Activated naive CD4-positive, alpha-beta T cell treated with anti-CD3 and anti-CD28 coated beads for 36 hours (primary cell): ENCODE data around the gene DAZAP1. TPM values are rescaled to one million over a fixed set of nuclear protein-coding genes. Genes with fewer than 3 reads are reported as not detected.
"Not testable (repeated sequence)": the region's sequence is repeated elsewhere in the genome, so short reads cannot be mapped to it uniquely, and the experiment has no call there.

ENCODE experiments used
- CTCF ChIA-PET: fragments of 350-600 bp; sonication (Branson Sonifier 250); formaldehyde crosslinking; loops from one replicate; lab custom pipeline; 2021; ENCODE audit warnings: antibody characterized with exemption; lab: Charles Lee
- DNase-seq: peaks from one replicate; pipeline ENCODE4 v3.0.0-alpha.2; 2020
- H3K27ac Mint-ChIP-seq: one replicate; pipeline ENCODE4 v1.8.0; 2021; ENCODE audit warnings: mild to moderate bottlenecking, mixed read lengths
- H3K27me3 Mint-ChIP-seq: one replicate; pipeline ENCODE4 v1.8.0; 2021; ENCODE audit warnings: low read depth, mixed read lengths
- H3K36me3 Mint-ChIP-seq: one replicate; pipeline ENCODE4 v1.8.0; 2021; ENCODE audit warnings: low read depth, mixed read lengths
- H3K4me1 Mint-ChIP-seq: one replicate; pipeline ENCODE4 v1.8.0; 2021; ENCODE audit warnings: low read depth, mixed read lengths
- H3K4me3 Mint-ChIP-seq: one replicate; pipeline ENCODE4 v1.8.0; 2021; ENCODE audit warnings: mild to moderate bottlenecking, moderate library complexity, mixed read lengths
- H3K9me3 Mint-ChIP-seq: one replicate; pipeline ENCODE4 v1.8.0; 2021; ENCODE audit warnings: mixed read lengths
- intact Hi-C: fragments of 100-400 bp; cut with micrococcal nuclease; formaldehyde crosslinking; loops from one replicate; pipeline ENCODE4 v1.15.1; 2023
- total RNA-seq, 2 experiments: library from RNA; stranded (reverse); gene quantifications; one replicate each; pipeline ENCODE4 v1.2.3, GENCODE V29; 2021

The DAZAP1 gene
- total RNA-seq, 2 experiments from 2014 or later: 253 to 265 TPM

DNA sequence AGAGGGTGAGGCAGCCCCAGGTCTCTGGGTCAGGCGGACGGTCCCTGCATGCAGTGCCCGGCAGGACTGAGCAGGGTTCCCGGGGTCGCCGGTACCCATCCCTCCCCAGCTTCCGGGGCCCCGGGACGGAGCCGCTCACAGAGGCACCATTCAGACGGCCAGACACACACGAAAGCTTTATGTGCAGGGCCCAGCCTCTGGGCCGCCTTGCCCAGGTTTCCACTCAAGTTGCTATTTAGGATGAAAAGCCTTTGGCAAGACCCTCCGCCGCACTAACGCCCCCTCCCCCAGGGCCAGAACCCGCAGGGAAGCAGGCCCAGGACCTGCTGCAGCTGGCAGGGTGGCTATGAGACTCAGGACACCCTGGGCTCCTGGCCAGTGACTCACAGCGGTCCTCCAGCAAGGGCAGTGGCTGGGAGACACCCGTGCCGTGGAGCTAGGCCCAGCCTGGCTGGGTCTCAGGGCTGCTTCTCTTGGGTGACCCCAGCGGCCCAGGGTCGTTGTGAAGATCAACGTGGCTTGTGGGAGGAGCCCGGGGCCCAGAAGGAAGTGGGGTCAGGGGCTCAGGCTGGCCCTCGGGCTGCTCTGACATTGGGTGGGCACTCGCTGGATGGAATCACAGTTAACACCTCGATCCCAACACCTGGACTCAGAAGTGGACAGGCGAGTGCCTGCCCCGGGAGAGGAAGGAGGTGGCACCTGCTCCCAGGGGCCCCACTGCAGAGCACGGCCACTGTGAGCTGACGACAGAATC lies 66.8 kb downstream of the DAZAP1 start:
- H3K4me3 Mint-ChIP-seq: no peak overlapping the region
- no peak for DNase-seq
- peaks cover 32% of the 10 kb centered on the region for H3K4me1 Mint-ChIP-seq
- no peaks in the 10 kb centered on the region for H3K9me3 Mint-ChIP-seq
- intact Hi-C loops: no loop called here
- CTCF ChIA-PET: interaction anchor here (0.9 kb wide), 2 partner anchors 198 to 793 kb away, joined by 3 to 4 read pairs; no protein-coding TSS in a partner anchor
- H3K36me3 Mint-ChIP-seq: peaks cover 3% of the 10 kb centered on the region
- H3K27me3 Mint-ChIP-seq: peaks cover 11% of the 10 kb centered on the region
- H3K27ac Mint-ChIP-seq: no peak overlapping the region

DNA sequence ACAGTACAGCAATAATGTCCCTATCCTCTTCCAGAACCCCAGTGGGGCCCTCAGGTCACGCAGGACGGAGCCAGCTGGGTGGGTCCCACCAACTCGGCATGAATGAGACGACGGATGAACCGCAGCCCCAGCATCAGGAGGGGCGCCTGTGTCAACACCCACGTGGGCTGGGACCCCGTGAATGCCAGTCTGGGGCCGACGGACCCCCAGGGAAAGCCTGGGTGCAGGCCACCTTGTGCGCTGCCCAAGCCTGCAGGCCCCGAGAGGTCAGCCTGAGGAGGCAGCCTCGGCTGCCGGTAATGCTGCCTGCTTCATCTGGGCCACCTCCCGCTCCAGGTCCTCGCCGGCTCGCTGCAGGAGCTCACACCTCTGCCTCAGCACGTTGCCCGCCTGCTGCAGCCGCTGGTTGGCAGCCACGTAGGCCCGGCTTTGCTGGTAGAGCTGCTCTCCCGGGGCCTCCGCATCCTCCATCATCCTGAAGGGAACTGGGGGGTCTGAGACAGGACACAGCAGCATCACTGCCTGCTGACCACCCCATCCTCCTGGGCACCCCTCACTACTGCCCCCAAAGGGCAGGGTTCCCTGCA lies 67.5 kb downstream of the DAZAP1 start:
- CTCF ChIA-PET: no interaction called here
- Mint-ChIP-seq H3K4me1 (peaks cover 32% of the 10 kb centered on the region), H3K36me3 (peaks cover 3% of the 10 kb centered on the region), H3K4me3 (no peak overlapping the region), H3K9me3 (no peaks in the 10 kb centered on the region), H3K27me3 (peaks cover 11% of the 10 kb centered on the region), H3K27ac (no peak overlapping the region)
- intact Hi-C loops: loop anchor here (5.0 kb wide), 1 partner anchor 38 kb away; the partner anchor contains the start of gene RPS15
- no peak for DNase-seq

DNA sequence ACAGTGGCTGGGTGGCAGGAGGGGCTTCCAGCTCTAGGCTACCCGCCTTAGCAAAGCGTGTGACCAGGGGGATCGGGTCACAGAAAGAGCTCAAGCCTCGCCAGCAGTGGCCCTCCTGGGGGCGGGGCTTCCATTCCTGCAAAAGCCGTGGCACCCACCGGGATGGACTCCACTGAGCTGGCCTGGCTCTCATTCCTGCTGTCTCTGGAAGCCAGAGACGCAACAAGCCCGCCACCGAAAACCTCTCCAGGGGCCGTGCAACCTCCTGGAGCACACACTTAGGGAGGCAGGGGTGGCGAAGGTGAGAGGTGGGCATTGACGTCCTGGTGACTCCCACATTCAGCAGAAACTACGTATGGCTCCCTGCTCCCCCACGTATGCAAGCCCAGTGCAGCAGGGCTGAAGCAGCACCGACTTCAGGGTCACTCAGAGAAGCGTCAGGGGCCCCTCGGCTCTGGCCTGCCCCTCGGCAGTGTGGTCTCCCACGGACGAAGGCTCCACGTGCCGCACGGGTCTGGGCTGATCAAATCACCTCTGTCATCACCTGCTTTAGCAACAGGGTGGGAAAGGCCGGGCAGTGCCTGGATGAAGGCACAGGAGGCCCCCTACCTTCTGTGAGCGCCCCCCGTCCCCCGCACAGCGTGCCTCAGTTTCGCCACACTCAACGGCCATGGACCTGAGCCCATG lies 68.5 kb downstream of the DAZAP1 start:
- no peak overlapping the region for H3K4me3 Mint-ChIP-seq
- peaks cover 8% of the 10 kb centered on the region for H3K27me3 Mint-ChIP-seq
- peaks cover 29% of the 10 kb centered on the region for H3K4me1 Mint-ChIP-seq
- CTCF ChIA-PET: no interaction called here
- peaks cover 3% of the 10 kb centered on the region for H3K36me3 Mint-ChIP-seq
- no peak overlapping the region for H3K27ac Mint-ChIP-seq
- no peak for DNase-seq
- no peaks in the 10 kb centered on the region for H3K9me3 Mint-ChIP-seq
- intact Hi-C loops: loop anchor here (5.0 kb wide), 1 partner anchor 39 kb away; the partner anchor contains the start of gene RPS15

DNA sequence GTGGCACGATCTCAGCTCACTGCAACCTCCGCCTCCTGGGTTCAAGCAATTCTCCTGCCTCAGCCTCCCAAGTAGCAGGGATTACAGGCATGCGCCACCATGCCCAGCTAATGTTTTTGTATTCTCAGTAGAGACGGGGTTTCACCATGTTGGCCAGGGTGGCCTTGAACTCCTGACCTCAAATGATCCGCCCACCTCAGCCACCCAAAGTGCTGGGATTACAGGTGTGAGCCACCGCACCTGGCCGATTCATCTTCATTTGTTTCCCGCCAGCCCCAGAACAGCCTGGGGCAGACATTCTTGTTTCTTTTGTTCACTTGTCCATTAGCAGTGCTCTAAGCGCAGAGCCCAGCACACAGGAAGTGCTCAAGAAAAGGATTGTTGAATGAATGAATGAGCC lies 69.7 kb downstream of the DAZAP1 start:
- DNase-seq, H3K36me3 Mint-ChIP-seq, H3K27me3 Mint-ChIP-seq, H3K9me3 Mint-ChIP-seq, H3K27ac Mint-ChIP-seq, CTCF ChIA-PET: not testable (repeated sequence)
- intact Hi-C loops: loop anchor here (5.0 kb wide), 1 partner anchor 40 kb away; the partner anchor contains the start of gene RPS15
- peaks cover 18% of the 10 kb centered on the region for H3K4me1 Mint-ChIP-seq
- peak overlapping the region; percentile 24 for H3K4me3 Mint-ChIP-seq

DNA sequence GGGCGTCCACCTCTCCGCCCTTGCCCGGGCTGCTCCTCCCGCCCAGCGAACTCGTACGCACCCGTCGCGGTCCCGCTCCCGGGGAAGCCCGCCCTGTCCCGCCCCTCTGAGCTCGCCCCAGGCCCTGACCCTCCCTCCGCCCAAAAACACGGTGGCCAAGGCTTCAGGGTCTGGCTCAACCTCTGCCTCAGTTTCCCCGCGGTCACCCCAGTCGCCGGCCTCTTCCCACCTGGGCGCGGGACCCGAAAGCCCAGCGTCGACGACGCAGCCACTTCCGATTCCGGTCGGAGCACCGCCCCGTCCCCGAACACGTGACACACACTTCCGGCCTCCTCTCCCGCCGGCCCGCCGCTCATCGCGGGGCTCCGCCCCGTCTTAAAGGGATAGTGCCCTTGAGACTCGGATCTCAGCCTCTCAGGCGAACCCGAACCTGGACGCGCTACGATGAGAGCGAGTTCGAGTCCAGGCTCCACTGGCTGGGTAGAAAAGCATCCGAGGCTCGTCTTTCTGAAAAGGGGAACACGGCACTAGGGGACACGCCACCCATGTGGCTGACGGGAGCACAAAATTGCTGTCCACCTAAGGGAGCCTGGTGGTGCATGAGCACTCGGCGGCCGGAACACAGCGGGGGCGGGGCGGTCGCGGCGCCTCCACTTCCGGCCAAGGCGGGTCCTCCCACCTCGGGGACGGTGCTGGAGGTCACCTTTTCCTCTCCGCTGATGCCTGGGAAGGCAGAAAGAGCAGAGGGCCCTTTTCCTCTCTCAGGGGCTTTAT lies 71.7 kb downstream of the DAZAP1 start, which contains the start of gene C19orf25:
Gene C19orf25 (minus strand): TSS at position 282 of the 774 bp plus-strand sequence. CDS start 312 bp downstream, outside the sequence.
- H3K4me1 Mint-ChIP-seq: peaks cover 15% of the 10 kb centered on the region
- H3K9me3 Mint-ChIP-seq: no peaks in the 10 kb centered on the region
- peak within 1 kb of the TSS; percentile 95 for H3K27ac Mint-ChIP-seq
- peak within 1 kb of the TSS; percentile 99 for H3K4me3 Mint-ChIP-seq
- intact Hi-C loops: loop anchor here (1.0 to 5.0 kb wide), 5 partner anchors 11 to 126 kb away; partner anchors contain the start of genes DAZAP1, NDUFS7, PCSK4 and RPS15
- peak; percentile 96 for DNase-seq
- CTCF ChIA-PET: no interaction called here
- no peaks in the 10 kb centered on the region for H3K27me3 Mint-ChIP-seq
- peaks cover 3% of the 10 kb centered on the region for H3K36me3 Mint-ChIP-seq

DNA sequence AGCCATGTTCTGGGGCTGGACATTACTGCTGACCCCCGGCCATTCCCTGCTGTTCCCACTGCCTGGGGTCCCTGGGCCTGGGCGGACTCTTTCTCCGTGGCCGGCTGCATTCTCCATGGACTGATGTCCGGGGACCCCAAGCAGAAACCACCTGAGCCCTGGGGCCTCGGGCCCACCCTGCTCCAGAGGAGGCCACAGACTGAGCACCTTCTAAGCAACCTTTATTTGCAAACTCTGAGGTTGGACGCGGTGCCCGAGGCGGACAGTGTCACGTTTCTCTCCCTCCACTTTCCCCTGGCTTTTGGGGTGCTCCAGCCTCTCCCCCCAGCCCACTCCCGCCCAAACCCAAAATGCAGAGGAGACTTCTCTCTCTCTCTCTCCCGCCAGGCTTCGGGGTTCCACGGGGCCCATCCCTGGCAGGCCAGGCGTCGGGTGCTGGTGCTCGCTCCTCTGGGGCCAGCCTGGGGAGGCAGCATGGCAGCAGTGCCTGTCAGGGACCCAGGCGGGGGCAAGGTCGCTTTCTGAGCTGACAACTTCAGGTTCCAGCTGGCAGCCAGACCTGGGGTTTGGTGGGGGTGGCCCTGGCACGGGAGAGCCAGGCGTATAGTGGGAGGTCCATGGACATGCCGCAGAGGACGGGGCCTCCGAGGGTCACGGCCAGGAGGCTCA lies 74.0 kb downstream of the DAZAP1 start:
- intact Hi-C loops: no loop called here
- Mint-ChIP-seq H3K27me3 (no peaks in the 10 kb centered on the region), H3K4me1 (peaks cover 15% of the 10 kb centered on the region), H3K27ac (no peak overlapping the region), H3K4me3 (no peak overlapping the region), H3K9me3 (no peaks in the 10 kb centered on the region), H3K36me3 (peaks cover 3% of the 10 kb centered on the region)
- CTCF ChIA-PET: no interaction called here
- no peak for DNase-seq

DNA sequence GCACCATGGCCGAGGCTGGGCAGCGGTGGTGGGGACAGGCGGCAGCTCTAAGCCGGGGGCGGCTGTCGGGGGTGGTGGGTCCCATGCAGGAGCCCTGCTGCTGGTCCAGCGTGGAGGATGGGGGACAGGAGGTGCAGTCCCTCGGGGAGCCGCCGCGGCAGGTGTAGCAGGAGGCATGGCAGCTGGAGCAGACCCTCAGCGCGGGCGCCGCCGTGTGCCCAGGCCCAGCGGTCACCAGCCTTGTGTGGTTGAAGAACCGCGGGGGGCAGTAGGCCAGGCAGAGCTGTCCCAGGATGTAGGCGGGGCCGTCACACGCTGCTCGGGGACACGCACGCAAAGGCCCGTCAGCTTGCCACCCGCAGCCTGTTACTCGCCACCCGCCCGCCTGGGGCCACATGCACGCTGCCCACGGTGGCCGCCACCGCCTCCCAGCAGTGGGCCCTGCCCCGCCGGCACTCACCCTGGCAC lies 74.5 kb downstream of the DAZAP1 start:
- no peak for DNase-seq
- intact Hi-C loops: no loop called here
- no peak overlapping the region for H3K27ac Mint-ChIP-seq
- CTCF ChIA-PET: interaction anchor here (1.0 kb wide), 1 partner anchor 24 kb away, joined by 3 read pairs; no protein-coding TSS in a partner anchor
- no peaks in the 10 kb centered on the region for H3K9me3 Mint-ChIP-seq
- H3K27me3 Mint-ChIP-seq: no peaks in the 10 kb centered on the region
- no peak overlapping the region for H3K4me3 Mint-ChIP-seq
- peaks cover 3% of the 10 kb centered on the region for H3K36me3 Mint-ChIP-seq
- H3K4me1 Mint-ChIP-seq: peaks cover 14% of the 10 kb centered on the region

DNA sequence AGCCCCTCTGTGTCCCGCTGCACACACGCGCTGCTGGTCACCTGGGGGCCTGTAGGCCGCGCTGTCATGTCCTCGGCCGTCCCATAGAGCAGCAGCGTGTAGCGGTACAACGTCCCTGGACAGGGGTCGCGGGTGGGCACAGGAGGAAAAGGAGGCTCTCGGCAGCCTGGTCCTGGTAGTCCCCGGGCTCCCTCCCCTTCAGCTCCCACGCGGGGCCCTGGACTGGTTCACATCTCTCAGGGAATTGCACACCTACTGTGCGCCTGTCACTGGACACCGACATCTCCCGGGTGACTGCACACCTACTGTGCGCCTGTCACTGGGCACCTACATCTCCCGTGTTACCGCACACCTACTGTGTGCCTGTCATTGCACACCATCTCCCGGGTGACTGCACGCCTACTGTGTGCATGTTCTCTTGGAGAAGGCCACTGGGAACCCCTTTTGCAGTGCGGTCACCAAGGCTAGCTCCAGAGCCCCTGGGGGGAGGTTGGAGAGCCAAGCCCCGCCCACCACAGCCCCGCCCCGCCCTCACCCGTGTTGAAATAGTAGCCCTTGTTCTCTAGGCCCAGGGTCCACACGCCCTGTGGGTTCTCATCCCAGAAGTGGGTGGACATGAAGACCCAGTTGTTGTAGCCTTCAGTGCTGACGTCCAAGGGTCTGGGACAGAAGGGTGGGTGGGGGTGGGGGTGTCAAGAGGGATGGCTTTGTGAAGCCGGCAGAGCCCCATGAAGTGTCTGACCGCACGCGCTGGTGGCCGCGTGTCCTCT lies 75.2 kb downstream of the DAZAP1 start:
- Mint-ChIP-seq H3K9me3 (no peaks in the 10 kb centered on the region), H3K27me3 (no peaks in the 10 kb centered on the region), H3K27ac (no peak overlapping the region), H3K36me3 (peaks cover 2% of the 10 kb centered on the region), H3K4me3 (no peak overlapping the region), H3K4me1 (peaks cover 9% of the 10 kb centered on the region)
- CTCF ChIA-PET: interaction anchor here (0.6 to 1.0 kb wide), 2 partner anchors 19 to 24 kb away, joined by 3 read pairs; no protein-coding TSS in a partner anchor
- intact Hi-C loops: no loop called here
- no peak for DNase-seq

DNA sequence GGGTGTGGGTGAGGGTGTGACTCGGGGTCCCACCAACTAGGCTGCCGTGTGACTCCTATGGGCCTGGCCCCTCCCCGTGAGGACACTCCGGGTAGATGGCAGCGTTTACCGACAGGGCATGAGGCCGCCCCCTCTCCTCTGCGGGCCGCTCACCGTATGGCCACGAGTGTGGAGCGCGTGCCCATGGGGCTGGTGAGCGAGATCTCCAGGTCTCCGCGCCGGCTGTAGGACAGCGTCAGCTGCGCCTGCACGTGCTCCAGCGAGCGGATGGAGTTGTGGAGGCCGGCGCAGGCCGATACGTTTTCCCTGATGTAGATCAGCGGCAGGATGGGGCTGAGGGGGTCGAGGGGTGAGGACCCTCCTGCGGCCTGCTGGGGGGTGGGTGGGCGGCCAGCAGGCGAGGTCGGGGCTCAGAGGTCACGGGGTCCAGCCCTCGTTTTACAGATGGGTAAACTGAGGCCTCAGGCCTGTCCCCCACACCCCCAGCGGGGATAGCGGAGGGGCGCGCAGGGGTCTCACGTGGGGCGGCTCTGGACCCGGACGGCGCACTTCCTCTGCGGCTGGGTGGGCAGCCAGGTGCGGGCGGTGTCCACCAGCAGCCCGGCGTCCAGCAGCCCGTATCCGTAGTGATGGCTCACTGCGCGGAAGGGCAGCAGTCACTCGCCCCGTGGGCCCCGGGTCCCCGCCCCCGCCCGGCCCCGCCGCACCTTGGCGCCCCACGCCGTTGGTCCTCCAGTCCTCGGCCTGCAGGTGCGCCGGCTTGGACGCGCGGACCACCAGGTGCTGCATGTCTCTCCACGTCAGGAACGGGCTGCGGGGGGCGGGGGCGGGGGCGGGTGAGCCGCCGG lies 76.0 kb downstream of the DAZAP1 start:
- Mint-ChIP-seq H3K36me3 (peaks cover 1% of the 10 kb centered on the region), H3K4me3 (no peak overlapping the region), H3K9me3 (no peaks in the 10 kb centered on the region), H3K4me1 (peaks cover 2% of the 10 kb centered on the region), H3K27ac (no peak overlapping the region), H3K27me3 (no peaks in the 10 kb centered on the region)
- no peak for DNase-seq
- intact Hi-C loops: no loop called here
- CTCF ChIA-PET: interaction anchor here (0.6 kb wide), 1 partner anchor 20 kb away, joined by 3 read pairs; no protein-coding TSS in a partner anchor

DNA sequence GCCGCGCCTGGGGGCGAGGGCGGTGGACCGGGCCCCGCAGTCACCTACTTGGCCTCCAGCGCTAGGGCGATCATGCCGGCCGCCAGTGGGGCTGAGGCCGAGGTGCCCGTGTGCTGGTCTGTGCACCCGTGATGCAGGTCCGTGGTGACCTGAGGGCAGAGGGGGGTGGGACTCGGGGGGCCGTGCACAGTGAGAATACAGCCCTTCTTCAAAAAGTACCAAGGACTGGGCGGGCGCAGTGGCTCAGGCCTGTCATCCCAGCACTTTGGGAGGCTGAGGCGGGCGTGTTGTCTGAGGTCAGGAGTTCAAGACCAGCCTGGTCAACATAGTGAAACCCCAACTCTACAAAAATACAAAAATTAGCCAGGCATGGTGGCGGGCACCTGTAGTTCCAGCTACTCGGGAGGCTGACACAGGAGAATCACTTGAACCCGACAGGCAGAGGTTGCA lies 76.6 kb downstream of the DAZAP1 start:
- CTCF ChIA-PET: no interaction called here
- no peak for DNase-seq
- Mint-ChIP-seq H3K4me1 (peaks cover under 1% of the 10 kb centered on the region), H3K4me3 (no peak overlapping the region), H3K9me3 (no peaks in the 10 kb centered on the region), H3K36me3 (peaks cover under 1% of the 10 kb centered on the region), H3K27me3 (no peaks in the 10 kb centered on the region), H3K27ac (no peak overlapping the region)
- intact Hi-C loops: no loop called here
